K562 (cell line): ENCODE data around the gene SVBP. TPM values are rescaled to one million over a fixed set of nuclear protein-coding genes. Genes with fewer than 3 reads are reported as not detected.

Source experiments
- BACH1 ChIP-seq: fragments of 200-800 bp; sonication (Bioruptor generic); IDR thresholded peaks from 2 replicates; pipeline ENCODE4 v1.6.1; 2016; ENCODE audit warnings: missing genetic modification characterization, missing compliant biosample characterization
- BCLAF1 ChIP-seq, 2 experiments: fragments of 450-650 bp in 1 of 2; IDR thresholded peaks; 2 replicates each; pipeline ENCODE4 v1.6.1; 2011 to 2017; ENCODE audit warnings: low read depth in 2 of 2, antibody characterized with exemption in 1 of 2, borderline replicate concordance in 1 of 2, low read length in 1 of 2, mild to moderate bottlenecking in 1 of 2, mixed read lengths in 1 of 2; ENCODE audit not compliant: control insufficient read depth in 1 of 2
- CEBPB ChIP-seq: fragments of 450-650 bp; IDR thresholded peaks from 2 replicates; pipeline ENCODE4 v1.6.1; 2016; ENCODE audit warnings: missing genetic modification characterization, missing compliant biosample characterization
- NR1H2 ChIP-seq: sonication (generic); formaldehyde crosslinking; IDR thresholded peaks from 2 replicates; pipeline ENCODE4 v1.4.0; 2020; ENCODE audit warnings: mild to moderate bottlenecking, missing genetic modification reagents
- POLR2G ChIP-seq: fragments of 200-400 bp; formaldehyde crosslinking; IDR thresholded peaks from 2 replicates; pipeline ENCODE4 v1.6.1; 2017; ENCODE audit warnings: low read depth, mild to moderate bottlenecking, antibody characterized with exemption, low read length, moderate library complexity
- SAP30 ChIP-seq: fragments of 200-600 bp; sonication (generic); IDR thresholded peaks from 2 replicates; pipeline ENCODE4 v1.6.1; 2012; ENCODE audit warnings: borderline replicate concordance, low read depth, mild to moderate bottlenecking, moderate library complexity, low read length, control low read depth, inconsistent platforms; ENCODE audit not compliant: insufficient read depth, poor library complexity, severe bottlenecking
- SMAD3 ChIP-seq: fragments of 450-650 bp; formaldehyde crosslinking; conservative IDR thresholded peaks from 2 replicates; pipeline ENCODE4 v1.4.0; 2020; ENCODE audit warnings: mild to moderate bottlenecking
- SREBF2 ChIP-seq: sonication (generic); formaldehyde crosslinking; IDR thresholded peaks from 2 replicates; pipeline ENCODE4 v1.4.0; 2020; ENCODE audit warnings: mild to moderate bottlenecking, missing genetic modification reagents
- U2AF1 ChIP-seq: fragments of 200-400 bp; formaldehyde crosslinking; optimal IDR thresholded peaks from 2 replicates; pipeline ENCODE3; 2017; ENCODE audit warnings: mild to moderate bottlenecking, low read depth, low read length, moderate library complexity
- ZBTB40 ChIP-seq, 2 experiments: fragments of 450-650 bp in 1 of 2; sonication (generic) in 1 of 2; formaldehyde crosslinking in 1 of 2; IDR thresholded peaks; 2 replicates each; pipeline versions ENCODE4 v1.7.1 to v1.9.0; 2016 to 2022; ENCODE audit warnings: inconsistent platforms in 1 of 2, mild to moderate bottlenecking in 1 of 2, missing genetic modification reagents in 1 of 2
- ZNF24 ChIP-seq: fragments of 450-650 bp; IDR thresholded peaks from 2 replicates; pipeline ENCODE4 v1.6.1; 2016
- ZSCAN32 ChIP-seq: fragments of 450-650 bp; formaldehyde crosslinking; IDR thresholded peaks from 2 replicates; pipeline ENCODE4 v1.4.0; 2020; ENCODE audit warnings: mild to moderate bottlenecking, moderate library complexity
- polyA plus RNA-seq, 8 experiments: library from polyadenylated mRNA; depleted of rRNA in 4 of 8; stranded (reverse) in 5 of 8; unstranded in 3 of 8; fragments of >200 nt; fragmentation: Nextera tagmentation in 2 of 8; fragmentation: Illumina TruSeq in 1 of 8; extraction: Ambion mirVana in 2 of 8; extraction: Trizol in 1 of 8; gene quantifications; 2 replicates each; pipeline versions ENCODE4 v1.2.1 to v1.2.3, GENCODE V29; 2011 to 2014; ENCODE audit warnings: inconsistent platforms in 1 of 8, missing spikeins in 1 of 8
- total RNA-seq, 7 experiments: library from RNA; depleted of rRNA in 6 of 7; stranded (reverse); fragments of >200 nt in 6 of 7; fragmentation: Illumina TruSeq in 2 of 7; extraction: Trizol in 2 of 7; gene quantifications; 2 replicates each; pipeline versions ENCODE4 v1.2.1 to v1.2.3, GENCODE V29; 2011 to 2021; ENCODE audit warnings: low replicate concordance in 1 of 7
- TF ChIP-seq, protein P1 (sequence below), 2 experiments: fragments of 450-650 bp; conservative IDR thresholded peaks; 2 replicates each; pipeline ENCODE4 v1.6.1; 2017; ENCODE audit warnings: mild to moderate bottlenecking in 2 of 2, moderate library complexity in 2 of 2

Gene SVBP
- total and polyA plus RNA-seq, 9 of the 15 experiments (the other 6 are each of a cell fraction or from before 2014, with no cell fraction given) = 31.7 to 49.7 (median 40.0) TPM

DNA sequence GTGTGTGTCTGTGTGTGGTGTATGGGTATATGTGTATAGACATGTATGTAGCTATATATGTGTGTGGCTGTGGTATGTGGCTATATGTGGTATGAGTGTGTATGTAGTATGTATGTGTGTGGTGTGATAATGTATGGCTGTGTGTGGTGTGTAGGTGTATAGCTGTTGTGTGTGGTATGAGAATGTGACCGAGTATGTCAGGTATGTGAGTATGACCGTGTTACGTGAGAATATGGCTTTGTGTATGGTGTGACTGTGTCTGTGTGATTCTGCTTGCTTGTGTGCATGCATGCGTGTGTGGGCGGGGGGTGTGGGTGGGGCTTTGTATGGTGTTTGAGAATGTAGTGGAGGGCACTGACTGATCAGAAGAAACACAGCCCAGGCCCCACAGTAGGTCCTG lies 32.7 kb upstream of the SVBP start (continued):
- no peak for TF ChIP-seq U2AF1
- TF ChIP-seq ZSCAN32 = no peak
- no peak for TF ChIP-seq POLR2G
- TF ChIP-seq NR1H2 (CRISPR knock-in tag) = no peak
- no peak for TF ChIP-seq CEBPB (tag)
- 0 out of 2 replicates have a peak, but pooled peaks have one; percentile 1 for TF ChIP-seq SREBF2 (CRISPR knock-in tag)
- no peak for TF ChIP-seq SAP30
- TF ChIP-seq, protein P1, sequence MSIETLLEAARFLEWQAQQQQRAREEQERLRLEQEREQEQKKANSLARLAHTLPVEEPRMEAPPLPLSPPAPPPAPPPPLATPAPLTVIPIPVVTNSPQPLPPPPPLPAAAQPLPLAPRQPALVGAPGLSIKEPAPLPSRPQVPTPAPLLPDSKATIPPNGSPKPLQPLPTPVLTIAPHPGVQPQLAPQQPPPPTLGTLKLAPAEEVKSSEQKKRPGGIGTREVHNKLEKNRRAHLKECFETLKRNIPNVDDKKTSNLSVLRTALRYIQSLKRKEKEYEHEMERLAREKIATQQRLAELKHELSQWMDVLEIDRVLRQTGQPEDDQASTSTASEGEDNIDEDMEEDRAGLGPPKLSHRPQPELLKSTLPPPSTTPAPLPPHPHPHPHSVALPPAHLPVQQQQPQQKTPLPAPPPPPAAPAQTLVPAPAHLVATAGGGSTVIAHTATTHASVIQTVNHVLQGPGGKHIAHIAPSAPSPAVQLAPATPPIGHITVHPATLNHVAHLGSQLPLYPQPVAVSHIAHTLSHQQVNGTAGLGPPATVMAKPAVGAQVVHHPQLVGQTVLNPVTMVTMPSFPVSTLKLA (conservative IDR thresholded peaks at IDR 0.05) = no peak
- no peak for TF ChIP-seq ZNF24
- no peak for TF ChIP-seq ZBTB40 (IDR thresholded peaks at IDR 0.05)
- TF ChIP-seq ZBTB40 (CRISPR knock-in tag; IDR thresholded peaks at IDR 0.05) = no peak
- TF ChIP-seq SMAD3 (CRISPR knock-in tag) = no peak
- no peak for TF ChIP-seq BACH1
- 0 out of 4 replicates have a peak, but pooled peaks of 1 of the 2 experiments have one; percentile 45 for TF ChIP-seq BCLAF1 (IDR thresholded peaks at IDR 0.05; ENCODE audit: borderline replicate concordance in 1 of 2, control insufficient read depth in 1 of 2, low read depth in 2 of 2, low read length in 1 of 2)
